Panc1 (cell line): Measurements from ENCODE around the gene MRE11. TPM values are rescaled to one million over a fixed set of nuclear protein-coding genes. Genes with fewer than 3 reads are reported as not detected.

Source experiments
- ATAC-seq: fragments of 200-7000 bp; cut with Tn5 transposase; 2 replicates; pipeline ENCODE4 v1.9.1; 2020; ENCODE audit warnings: mild to moderate bottlenecking, moderate library complexity
- BruUV-seq: library from RNA; stranded (reverse); fragments of 400-500 nt; replicated peaks from 2 replicates; lab custom pipeline; 2021; lab: Mats Ljungman, UMichigan
- CTCF ChIA-PET: fragments of 300-600 bp; sonication (Branson Sonifier 250); formaldehyde crosslinking; loops from one replicate; lab custom pipeline; 2022; ENCODE audit warnings: antibody characterized with exemption; lab: Charles Lee
- POLR2A ChIA-PET: fragments of 300-600 bp; sonication (Branson Sonifier 250); formaldehyde crosslinking; loops from one replicate; lab custom pipeline; 2022; ENCODE audit warnings: antibody characterized with exemption; lab: Charles Lee
- DNase-seq: peaks from one replicate; pipeline ENCODE4 v3.0.0-alpha.2; 2010; ENCODE audit warnings: low read depth, low spot score
- H3K27ac ChIP-seq: 2 replicates; pipeline ENCODE4 v1.5.1; 2011; ENCODE audit warnings: mild to moderate bottlenecking, low read length, inconsistent platforms
- H3K27me3 ChIP-seq: fragments of 200-500 bp; sonication (Bioruptor generic); 2 replicates; pipeline ENCODE4 v1.6.0; 2014; ENCODE audit warnings: low read length, inconsistent platforms; ENCODE audit not compliant: control insufficient read depth, insufficient read depth
- H3K36me3 ChIP-seq: fragments of 200-500 bp; sonication (Bioruptor generic); 2 replicates; pipeline ENCODE4 v1.5.1; 2014; ENCODE audit warnings: inconsistent platforms, mild to moderate bottlenecking, low read length, moderate library complexity; ENCODE audit not compliant: control insufficient read depth, insufficient read depth
- H3K4me1 ChIP-seq: 2 replicates; pipeline ENCODE4 v1.5.1; 2011; ENCODE audit warnings: inconsistent platforms, mild to moderate bottlenecking, low read length, moderate library complexity; ENCODE audit not compliant: control insufficient read depth, insufficient read depth
- H3K4me3 ChIP-seq, 2 experiments: 2 replicates each; pipeline ENCODE4 v1.5.1; 2011 to 2012; ENCODE audit warnings: low read depth in 2 of 2, low read length in 2 of 2, mild to moderate bottlenecking in 2 of 2, inconsistent platforms in 1 of 2, moderate library complexity in 1 of 2
- H3K9me3 ChIP-seq: fragments of 200-500 bp; sonication (Bioruptor generic); 2 replicates; pipeline ENCODE4 v1.5.1; 2014; ENCODE audit warnings: low read depth, mild to moderate bottlenecking, inconsistent platforms, low read length, moderate library complexity; ENCODE audit not compliant: control insufficient read depth, insufficient read depth
- POLR2AphosphoS5 ChIP-seq: IDR thresholded peaks from 2 replicates; pipeline ENCODE4 v1.6.1; 2012; ENCODE audit warnings: mild to moderate bottlenecking, low read depth, low read length, moderate library complexity
- SIN3A ChIP-seq: IDR thresholded peaks from 2 replicates; pipeline ENCODE4 v1.6.1; 2012; ENCODE audit warnings: low read depth, mild to moderate bottlenecking, low read length, moderate library complexity, borderline replicate concordance; ENCODE audit not compliant: insufficient read depth
- TCF7L2 ChIP-seq: IDR thresholded peaks from 2 replicates; pipeline ENCODE4 v1.6.1; 2011; ENCODE audit warnings: mild to moderate bottlenecking, low read depth, low read length, inconsistent platforms
- in situ Hi-C: cut with HindIII; loops from 2 replicates; pipeline ENCODE4 v1.10.0; 2016; ENCODE audit warnings: low sequenced_read_pairs, low pct_unique_long_range_greater_than_20kb
- intact Hi-C: fragments of 100-400 bp; cut with micrococcal nuclease; formaldehyde crosslinking; loops from one replicate; pipeline ENCODE4 v1.10.0; 2022; ENCODE audit not compliant: unreplicated experiment
- total RNA-seq: library from RNA; stranded (reverse); gene quantifications from one replicate; pipeline ENCODE4 v1.2.1, GENCODE V29; 2021; ENCODE audit not compliant: unreplicated experiment
- TF ChIP-seq, protein P1 (sequence below), 2 experiments: IDR thresholded peaks; 2 replicates each; pipeline ENCODE4 v1.6.1; 2011 to 2012; ENCODE audit warnings: low read depth in 2 of 2, control low read depth in 1 of 2, low read length in 1 of 2, mild to moderate bottlenecking in 1 of 2, moderate library complexity in 1 of 2; ENCODE audit not compliant: insufficient read depth in 1 of 2
- TF ChIP-seq, protein P2 (sequence below): fragments of 450-650 bp; IDR thresholded peaks from 2 replicates; pipeline ENCODE4 v1.5.1; 2017; ENCODE audit warnings: mild to moderate bottlenecking

Gene MRE11
- total RNA-seq, 1 experiment from 2014 or later, result 35.0 TPM

DNA sequence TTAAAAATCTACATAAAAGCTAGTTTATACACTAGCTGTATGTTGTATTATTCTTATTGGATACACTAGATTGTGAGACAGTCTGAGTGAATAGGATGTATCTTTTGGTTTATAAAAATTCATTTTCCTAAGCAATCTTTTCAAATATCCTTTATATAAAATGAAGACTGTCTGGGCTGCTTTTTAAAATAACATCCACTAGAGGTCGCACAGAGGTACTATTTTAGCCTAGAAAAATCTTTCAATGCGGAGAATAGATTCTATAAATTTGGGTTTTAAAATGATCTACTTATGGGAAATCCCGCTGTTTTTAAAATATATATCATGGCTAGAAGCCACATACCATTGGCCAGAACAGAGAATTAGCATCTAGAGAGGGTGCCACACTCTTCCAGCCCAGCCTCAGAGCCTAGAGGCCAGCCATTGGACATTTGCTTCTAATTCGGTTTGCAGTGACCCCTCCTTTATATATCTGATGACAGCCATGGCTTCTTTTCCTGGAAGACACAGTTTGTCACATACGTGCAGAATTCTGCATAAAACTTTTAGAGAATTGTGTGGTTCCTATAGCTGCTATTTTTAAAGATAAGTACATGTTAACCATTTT is 25.9 kb upstream of the MRE11 start:
- in situ Hi-C loops (no loop called here), intact Hi-C loops (loop anchor here (2.0 to 10.0 kb wide), 3 partner anchors 43 to 375 kb away; no protein-coding TSS in a partner anchor)
- H3K4me3 ChIP-seq, result no peak overlapping the region
- TF ChIP-seq, protein P1, sequence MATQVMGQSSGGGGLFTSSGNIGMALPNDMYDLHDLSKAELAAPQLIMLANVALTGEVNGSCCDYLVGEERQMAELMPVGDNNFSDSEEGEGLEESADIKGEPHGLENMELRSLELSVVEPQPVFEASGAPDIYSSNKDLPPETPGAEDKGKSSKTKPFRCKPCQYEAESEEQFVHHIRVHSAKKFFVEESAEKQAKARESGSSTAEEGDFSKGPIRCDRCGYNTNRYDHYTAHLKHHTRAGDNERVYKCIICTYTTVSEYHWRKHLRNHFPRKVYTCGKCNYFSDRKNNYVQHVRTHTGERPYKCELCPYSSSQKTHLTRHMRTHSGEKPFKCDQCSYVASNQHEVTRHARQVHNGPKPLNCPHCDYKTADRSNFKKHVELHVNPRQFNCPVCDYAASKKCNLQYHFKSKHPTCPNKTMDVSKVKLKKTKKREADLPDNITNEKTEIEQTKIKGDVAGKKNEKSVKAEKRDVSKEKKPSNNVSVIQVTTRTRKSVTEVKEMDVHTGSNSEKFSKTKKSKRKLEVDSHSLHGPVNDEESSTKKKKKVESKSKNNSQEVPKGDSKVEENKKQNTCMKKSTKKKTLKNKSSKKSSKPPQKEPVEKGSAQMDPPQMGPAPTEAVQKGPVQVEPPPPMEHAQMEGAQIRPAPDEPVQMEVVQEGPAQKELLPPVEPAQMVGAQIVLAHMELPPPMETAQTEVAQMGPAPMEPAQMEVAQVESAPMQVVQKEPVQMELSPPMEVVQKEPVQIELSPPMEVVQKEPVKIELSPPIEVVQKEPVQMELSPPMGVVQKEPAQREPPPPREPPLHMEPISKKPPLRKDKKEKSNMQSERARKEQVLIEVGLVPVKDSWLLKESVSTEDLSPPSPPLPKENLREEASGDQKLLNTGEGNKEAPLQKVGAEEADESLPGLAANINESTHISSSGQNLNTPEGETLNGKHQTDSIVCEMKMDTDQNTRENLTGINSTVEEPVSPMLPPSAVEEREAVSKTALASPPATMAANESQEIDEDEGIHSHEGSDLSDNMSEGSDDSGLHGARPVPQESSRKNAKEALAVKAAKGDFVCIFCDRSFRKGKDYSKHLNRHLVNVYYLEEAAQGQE (IDR thresholded peaks at IDR 0.05; ENCODE audit: insufficient read depth in 1 of 2, low read depth in 2 of 2, low read length in 1 of 2), result no peak
- no peak for TF ChIP-seq TCF7L2
- TF ChIP-seq POLR2AphosphoS5, result no peak
- no peak for TF ChIP-seq SIN3A
- TF ChIP-seq, protein P2, sequence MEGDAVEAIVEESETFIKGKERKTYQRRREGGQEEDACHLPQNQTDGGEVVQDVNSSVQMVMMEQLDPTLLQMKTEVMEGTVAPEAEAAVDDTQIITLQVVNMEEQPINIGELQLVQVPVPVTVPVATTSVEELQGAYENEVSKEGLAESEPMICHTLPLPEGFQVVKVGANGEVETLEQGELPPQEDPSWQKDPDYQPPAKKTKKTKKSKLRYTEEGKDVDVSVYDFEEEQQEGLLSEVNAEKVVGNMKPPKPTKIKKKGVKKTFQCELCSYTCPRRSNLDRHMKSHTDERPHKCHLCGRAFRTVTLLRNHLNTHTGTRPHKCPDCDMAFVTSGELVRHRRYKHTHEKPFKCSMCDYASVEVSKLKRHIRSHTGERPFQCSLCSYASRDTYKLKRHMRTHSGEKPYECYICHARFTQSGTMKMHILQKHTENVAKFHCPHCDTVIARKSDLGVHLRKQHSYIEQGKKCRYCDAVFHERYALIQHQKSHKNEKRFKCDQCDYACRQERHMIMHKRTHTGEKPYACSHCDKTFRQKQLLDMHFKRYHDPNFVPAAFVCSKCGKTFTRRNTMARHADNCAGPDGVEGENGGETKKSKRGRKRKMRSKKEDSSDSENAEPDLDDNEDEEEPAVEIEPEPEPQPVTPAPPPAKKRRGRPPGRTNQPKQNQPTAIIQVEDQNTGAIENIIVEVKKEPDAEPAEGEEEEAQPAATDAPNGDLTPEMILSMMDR, result peak; percentile 86
- H3K27me3 ChIP-seq, result peaks cover 10% of the 10 kb centered on the region
- no peaks in the 10 kb centered on the region for H3K36me3 ChIP-seq
- no TSS peak for BruUV-seq
- ChIA-PET CTCF (interaction anchor here (0.7 to 1.6 kb wide), 2 partner anchors 193 to 378 kb away, joined by 3 read pairs; no protein-coding TSS in a partner anchor), POLR2A (no interaction called here)
- peak; percentile 63; the same call in 1 of the 2 replicates for ATAC-seq
- no peak for DNase-seq
- H3K27ac ChIP-seq, result no peak overlapping the region
- H3K4me1 ChIP-seq, result no peaks in the 10 kb centered on the region
- H3K9me3 ChIP-seq, result no peaks in the 10 kb centered on the region

DNA sequence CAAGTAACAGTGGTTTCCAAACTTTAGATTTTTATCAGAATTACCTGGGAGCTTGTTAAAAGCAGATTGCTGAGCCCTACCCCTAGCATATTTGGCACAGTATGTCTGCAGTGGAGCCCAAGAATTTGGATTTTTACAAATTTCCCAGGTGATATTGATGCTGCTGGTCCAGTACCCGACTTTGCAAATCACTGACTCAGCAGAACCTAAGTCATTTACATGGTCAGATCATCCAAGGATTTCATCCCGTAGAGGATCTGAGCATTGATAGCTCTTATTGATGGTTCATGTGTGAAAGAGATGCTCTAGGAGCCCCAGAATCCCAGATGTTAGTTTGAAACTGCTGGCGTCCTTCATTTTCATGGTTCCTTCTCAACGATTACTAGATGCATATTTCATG is 24.7 kb upstream of the MRE11 start:
- Histone ChIP-seq H3K36me3 (no peaks in the 10 kb centered on the region), H3K27me3 (peaks cover 10% of the 10 kb centered on the region), H3K9me3 (no peaks in the 10 kb centered on the region), H3K4me1 (no peaks in the 10 kb centered on the region), H3K27ac (no peak overlapping the region), H3K4me3 (no peak overlapping the region)
- DNase-seq (no peak), ATAC-seq (no peak)
- no TSS peak for BruUV-seq
- CTCF ChIA-PET, result no interaction called here
- TF ChIP-seq, protein P2, result no peak
- TF ChIP-seq, protein P1 (IDR thresholded peaks at IDR 0.05; ENCODE audit: insufficient read depth in 1 of 2, low read depth in 2 of 2, low read length in 1 of 2), result no peak
- TF ChIP-seq TCF7L2, result no peak
- no peak for TF ChIP-seq POLR2AphosphoS5
- no peak for TF ChIP-seq SIN3A
- intact Hi-C loops (loop anchor here (2.0 to 10.0 kb wide), 3 partner anchors 45 to 377 kb away; no protein-coding TSS in a partner anchor), in situ Hi-C loops (no loop called here)
- POLR2A ChIA-PET, result no interaction called here
